HG03342 (cell line): ENCODE measurements around the gene MICAL2.

Experiments
- ATAC-seq: cut with Tn5 transposase; IDR thresholded peaks from one replicate; pipeline ENCODE4 v1.9.1; 2021; ENCODE audit warnings: mild to moderate bottlenecking, moderate library complexity; ENCODE audit not compliant: unreplicated experiment

Gene MICAL2

DNA sequence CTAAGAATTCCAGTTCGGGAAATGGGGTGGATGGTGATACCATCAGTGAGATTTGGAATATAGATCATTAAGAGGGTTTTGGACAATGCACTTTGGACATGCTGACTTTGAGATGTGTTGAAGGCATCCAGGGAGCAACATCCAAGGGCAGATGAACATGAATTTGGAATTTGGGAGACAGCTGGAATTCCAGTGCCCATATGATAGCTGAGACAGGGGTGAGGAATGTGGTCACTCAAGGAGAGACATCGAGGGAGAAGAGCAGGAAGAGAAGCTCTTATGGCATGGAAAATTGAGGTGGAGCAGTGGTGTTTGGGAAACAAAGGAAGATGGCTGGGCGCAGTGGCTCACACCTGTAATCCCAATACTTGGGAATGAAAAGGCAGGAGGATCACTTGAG, 11.8 kb upstream of the MICAL2 start:
- ATAC-seq, result no peak

DNA sequence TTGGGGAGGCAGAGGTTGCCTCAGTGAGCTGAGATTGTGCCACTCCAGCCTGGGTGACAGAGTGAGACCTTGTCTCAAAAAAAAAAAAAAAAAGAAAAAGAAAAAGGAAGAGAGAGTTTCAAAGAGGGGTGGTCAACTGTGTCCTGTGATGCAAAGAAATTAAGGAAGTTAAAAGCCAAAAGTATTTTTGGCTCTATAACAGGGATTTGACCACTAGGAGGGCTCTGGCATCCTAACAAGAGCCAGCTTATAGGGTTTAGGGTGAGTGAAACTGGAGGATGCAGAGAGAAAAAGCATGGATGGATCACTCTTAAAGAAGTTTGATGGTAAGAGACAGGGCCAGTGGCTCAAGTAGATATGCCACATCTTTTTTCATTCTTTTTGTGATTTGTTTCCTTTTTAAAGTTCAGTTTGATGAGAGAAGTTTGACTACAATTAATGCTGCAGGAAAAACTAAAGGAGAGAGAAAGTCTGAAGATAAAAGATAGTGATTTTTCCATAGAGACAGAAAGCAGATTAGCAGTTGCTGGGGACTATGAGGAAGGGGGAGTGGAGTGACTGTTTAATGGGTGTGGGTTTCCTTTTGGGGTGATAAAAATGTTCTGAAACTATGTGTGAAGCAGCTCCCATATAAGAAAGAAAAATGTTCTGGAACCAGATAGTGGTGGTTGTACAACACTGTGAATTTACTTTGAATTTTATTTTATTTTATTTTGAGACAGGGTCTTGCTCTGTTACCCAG, 11.1 kb upstream of the MICAL2 start:
- ATAC-seq, result no peak

DNA sequence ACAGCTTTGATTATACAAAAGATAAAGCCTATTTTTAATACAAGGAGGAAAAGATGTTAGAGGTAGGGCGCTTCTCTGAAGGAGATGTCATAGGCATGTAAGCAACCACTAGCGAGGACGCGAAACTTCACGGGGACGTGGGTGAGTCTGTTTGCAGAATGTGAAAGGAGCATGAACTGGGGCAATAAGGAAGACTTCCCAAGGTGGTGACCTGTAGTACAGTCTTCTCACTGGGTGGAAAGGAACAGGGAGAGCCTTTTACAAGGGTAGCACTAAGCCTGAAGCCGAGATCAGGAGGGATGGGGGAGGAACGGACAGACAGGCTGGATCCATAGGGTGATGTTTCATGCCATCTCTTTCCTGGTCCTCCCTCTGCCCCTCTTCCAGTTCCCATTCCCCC, 10.0 kb upstream of the MICAL2 start:
- ATAC-seq, result no peak

DNA sequence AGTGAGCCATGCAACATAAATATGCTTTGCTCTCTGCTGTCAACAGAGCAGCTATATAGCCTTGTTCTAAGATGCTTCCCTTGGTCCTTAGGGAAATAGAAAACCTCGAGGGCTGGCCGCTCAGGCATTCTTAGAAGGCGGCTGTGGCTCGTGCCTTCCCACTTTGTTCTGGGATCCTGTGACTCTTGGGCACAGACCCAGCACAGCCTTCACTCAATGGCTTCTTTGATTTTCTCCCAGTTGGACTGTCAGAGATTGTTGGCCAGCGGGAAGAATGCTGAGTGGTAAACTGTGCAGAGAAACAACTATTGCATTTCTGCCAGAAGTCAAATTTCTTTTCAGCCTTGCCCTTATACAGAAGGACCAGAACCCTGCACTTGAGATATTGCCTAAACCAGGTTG, 9.5 kb upstream of the MICAL2 start:
- ATAC-seq, result no peak

DNA sequence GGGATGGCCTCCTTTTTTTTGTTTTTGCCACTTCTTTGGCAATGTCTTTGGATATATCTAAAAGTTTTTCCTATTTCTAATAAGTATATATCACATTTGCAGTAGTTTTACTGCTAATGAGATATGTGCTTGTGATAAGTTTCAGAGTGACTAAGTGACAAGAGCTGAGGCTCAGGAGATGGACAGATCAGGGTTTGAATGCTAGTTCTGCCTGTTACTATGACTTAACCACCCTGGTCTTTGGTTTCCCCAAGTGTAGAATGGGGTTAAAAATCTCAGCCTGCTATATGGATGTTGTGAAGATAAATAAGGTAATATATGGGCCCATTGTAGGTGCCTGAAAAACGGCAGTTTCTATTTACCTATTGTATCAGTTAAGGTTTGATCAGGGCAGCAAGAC, 9.1 kb upstream of the MICAL2 start:
- ATAC-seq, result no peak

DNA sequence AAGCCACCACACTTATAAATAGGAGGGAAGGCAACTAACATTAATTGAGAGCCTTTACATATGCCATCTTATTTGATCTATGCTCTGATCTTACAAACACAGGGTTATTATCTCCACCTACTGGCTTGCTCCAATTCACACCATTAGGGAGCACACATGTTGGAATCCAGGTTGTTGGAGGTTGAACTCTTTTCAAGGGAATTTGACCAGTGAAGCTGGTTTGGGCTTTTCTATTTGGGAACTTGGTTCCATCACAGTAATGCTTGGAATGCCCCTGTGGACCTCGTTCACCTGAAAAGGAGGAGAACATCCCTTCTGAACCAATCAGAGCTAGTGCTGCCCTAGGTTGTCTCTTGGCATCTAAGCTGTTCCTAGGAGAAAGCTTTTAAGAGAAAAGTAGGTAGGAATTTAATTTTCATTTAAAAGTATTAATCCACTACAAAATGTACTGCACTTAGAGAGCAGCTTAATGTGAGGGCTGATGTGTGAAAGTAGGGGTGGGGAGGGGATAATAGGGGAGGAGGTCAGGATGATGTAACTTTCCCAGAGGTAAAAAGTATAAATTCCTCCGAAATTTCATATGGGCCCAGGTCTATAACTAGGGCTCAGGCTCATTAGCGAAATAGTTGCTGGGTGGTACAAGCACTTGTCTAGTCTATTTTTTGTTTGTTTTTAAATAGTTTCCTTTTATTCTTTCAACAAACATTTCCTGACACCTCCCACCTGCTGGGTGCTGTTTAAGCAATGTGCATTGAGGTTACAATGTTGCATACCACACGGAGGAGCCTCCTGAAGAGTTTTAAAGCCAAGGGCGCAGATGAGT, 7.6 kb upstream of the MICAL2 start:
- no peak for ATAC-seq

DNA sequence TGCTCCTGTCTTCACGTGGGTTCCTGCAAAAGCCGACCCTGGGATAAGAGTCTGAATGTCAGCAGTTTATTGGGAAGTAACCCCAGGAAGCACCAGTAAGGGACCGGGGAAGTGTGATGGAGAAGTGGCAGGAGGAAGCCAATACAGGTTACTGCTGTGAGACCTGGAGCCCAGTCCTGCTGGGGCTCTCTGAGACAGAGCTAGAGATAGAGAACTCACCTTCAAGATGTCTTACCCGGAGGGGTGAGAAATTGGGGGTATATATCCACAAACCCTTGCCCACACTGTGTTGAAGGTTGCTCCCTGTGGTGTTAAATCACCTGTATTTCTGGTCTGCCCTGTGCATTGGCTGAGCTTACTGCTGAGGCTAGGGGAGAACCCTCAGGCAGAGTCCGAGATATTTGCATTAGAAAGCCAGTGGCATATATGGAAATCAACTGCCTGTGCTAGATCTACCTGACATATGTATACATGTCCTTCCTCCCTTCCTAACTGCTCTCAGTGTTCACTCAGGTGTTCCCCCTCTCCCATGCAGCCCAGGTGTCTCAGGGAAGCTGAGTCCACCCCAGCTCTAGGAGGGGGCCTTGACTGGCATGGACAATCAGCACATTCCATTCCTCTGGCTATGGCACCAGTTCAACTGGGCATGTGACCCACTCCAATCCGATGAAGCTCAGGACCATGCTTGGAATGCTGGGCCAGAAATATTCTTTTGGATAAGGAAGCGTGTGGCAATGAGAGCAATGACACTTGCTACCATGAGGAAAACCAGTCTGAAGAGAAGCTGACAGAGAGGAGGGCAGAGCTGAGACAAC, 6.8 kb upstream of the MICAL2 start:
- ATAC-seq, result no peak

DNA sequence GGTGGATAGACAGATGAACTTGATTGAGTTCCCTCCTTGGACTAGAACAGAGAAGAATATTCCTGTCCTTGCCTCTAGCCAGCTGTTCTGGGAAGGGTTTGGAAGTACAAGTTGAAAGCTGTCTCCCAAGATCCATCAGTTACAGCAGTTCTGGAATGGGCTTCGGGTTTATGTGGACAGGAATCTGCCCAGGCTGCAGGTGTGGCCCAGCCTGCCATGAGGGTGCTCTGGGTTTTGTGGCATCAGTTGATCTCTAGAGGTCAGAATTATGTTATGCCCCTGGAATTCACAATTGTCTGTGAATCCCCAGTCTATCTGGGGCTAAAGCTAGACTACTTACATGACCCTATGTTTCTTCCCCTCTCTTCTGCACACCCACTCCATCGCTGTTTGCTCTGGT, 4.9 kb upstream of the MICAL2 start:
- no peak for ATAC-seq

DNA sequence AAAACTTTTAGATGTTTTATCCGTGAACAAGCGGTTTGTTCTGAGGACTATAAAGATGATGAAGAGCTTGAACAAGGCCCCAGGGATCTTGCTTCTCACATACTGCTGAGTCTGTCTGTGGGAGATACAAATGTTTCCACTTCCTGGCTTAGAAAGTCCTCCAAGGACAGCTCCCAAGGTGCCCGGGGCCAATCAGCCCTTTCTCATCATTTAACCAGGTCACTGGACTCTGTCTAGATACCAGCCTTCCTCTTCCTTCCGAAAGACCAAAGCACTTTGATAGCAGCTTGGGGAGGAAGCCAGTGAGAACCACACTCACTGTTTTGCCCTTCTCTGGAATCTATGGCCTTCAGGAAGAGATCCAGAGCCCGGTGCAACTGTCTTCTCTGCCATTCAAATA, 4.3 kb upstream of the MICAL2 start:
- no peak for ATAC-seq

DNA sequence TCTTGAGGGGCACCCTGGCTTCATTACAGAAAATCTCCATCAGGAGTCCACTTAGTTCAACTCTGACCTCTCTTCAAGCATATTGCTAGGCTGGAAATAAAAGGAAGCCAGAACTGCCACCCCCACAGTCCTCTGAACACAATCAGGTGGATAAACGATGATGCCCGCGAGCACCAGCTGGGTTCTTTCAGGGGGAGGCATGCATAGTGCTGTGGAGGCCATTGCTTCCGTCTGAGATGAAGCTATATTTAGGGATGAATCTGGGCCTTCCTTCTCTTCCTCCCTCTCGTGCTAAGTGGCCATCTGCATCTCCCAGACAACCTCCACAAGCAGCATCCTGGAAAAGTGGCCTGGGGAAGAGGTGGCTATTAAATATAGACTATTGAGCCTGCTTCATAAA, 3.9 kb upstream of the MICAL2 start:
- ATAC-seq, result no peak

DNA sequence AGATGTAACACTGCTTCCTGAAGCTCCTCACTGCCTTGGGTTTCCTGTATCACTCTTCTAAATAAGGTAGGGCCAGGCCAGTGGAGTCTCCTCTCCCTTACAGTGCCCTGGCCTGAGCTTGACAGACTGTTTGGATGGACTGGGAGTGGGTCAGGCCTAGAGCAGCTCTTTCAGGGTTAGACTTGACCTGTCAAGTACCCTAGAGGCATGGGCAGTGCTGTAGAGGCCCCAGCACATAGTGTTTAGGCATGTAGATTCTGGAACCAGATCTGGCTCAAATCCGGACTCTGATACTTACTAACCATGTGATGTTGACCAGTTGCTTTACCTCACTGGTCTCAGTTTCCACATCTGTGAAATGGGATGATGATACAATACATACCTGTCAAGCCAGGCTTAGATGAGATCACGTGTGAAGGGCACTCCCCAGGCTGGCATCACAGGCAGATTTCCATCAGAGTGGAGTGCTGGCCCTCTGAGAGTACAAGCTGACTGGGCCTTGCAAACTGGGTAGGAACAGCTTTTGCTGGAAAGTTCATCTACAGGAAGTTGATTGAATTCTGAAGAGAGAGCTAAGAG, 1.4 kb upstream of the MICAL2 start:
- ATAC-seq, result no peak

DNA sequence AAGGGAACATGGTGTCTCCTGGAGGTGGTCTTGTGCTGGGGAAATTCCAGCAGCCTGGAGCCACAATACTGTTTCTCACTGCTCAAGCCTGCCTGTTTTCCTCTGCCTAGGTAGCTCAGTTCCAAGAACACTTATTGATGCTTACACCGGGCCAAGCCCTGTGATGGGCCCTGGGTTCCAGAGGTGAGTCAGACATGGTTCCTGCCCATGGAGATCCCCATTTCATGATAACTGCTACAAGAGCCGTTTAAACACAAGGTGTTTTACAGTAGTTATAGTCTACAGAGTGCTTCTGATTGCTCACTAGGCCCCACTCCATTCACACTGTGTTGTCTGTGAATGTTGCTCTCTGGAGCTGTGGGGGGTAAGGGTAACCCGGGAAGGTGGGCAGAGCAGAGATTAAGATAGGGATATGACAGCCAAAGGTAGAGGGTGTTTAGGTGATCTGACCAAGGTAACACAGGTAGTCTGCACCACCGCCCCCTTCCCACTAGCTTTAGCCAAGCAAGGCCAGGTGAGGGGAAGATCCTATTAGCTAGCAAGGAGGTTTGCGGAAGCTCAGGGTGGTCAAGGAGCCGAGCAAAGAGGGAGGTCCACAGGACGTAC, 696 bp upstream of the MICAL2 start:
- no peak for ATAC-seq

DNA sequence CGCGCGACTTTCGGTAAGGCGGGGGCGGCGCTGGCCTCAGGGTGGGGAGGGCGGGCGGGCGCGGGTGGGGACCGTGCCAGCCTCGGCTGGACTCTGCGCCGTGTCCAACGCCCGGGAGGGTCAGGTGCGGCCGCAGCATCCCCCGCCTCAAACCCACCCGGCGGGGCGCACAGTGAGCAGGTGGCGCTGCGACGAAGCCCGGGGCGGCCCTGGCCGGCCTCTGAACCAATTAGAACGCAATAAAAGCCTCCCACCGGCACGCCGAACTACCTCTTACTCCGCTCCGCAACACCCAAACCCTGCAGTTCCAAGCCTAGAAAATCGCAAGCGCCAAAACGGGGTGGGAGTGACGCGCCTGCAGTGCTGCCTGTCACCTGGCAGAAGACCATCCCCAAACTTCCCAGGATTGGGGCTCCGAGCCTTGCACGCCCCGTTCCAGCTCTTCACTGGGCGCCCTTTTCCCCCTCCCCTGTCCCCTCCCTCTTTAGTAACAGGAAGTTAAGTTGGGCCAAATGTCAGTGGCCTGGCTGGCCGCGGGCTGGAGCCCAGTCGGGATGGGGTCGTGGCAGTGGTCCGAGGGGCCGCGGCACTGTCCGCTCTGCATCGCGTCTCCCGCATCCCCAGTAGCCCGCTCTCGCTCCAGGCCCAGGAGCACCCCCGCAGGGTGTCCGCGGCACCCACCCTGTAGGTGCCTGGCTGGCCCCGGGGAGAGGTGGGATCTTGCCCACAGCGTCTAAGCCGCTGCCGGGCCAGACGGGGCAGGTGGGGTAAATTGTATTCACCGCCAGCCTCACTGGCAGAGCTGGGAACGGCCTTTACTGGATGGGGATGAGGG, 541 bp downstream of the MICAL2 start:
- peak; percentile 12 for ATAC-seq

DNA sequence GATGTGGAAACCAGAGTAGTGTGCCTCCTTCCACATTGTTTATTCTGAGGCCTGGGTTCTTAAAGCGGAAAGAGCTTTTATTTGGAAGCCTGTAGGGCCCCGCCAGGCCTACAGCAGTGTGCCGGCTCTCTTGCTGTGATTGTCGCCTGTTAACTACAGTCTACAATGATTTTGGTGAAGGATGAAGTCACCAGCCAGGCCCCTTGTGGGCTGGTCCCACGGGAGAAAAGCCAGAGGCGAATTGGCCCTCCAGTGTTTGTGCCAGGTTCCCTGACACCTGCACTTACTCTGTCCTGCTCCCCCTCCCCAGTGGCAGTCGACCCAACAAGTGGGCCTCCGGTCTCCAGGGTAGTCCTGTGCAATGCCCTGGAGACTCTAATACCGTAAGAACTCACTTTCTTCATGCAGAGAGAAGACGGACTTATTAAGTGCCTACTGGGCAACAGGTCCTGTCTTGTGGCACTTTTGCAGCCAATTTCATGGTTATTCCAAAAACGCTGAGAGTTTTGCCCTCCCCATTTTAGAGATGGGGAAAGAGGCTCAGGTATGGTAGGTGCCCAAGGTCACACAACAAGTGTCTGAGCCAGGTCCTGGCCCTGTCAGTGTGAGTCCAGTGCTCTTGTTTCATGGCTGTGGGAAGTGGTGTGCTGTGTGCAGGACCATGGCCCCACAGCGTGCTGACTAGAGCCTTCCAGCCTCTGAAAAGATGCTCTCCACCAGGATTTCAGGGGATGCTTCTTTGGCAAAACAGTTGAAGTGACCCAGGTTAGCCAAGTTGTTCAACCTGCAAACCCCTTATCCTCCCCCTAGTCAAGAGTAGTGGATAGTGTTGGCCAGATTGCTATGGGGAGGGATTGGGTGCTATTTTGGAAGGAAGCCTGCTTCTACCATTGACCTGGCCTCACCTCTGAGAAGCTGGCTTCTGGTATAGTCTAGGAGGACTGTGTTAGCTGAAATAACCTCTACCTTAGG, 1.4 kb downstream of the MICAL2 start:
- ATAC-seq, result no peak

DNA sequence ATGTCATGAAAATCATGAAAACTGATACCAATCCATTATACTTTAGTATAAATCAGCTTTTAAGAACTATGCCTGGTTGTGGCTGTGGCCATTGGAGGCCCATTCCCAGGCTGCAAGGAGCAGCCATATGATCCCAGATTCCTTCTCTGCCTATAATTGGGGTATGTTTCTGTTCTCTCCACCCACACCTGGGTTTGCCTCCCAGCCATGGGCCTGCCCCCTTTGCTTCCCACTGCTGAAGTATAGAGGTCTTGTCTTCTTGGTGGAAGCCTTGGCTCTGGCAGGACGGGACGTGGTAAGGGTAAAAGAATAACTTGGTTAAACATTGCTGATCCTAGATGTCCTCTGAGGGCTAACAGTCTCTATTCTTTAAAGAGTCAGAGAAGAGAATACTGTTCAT, 2.4 kb downstream of the MICAL2 start:
- ATAC-seq, result no peak

DNA sequence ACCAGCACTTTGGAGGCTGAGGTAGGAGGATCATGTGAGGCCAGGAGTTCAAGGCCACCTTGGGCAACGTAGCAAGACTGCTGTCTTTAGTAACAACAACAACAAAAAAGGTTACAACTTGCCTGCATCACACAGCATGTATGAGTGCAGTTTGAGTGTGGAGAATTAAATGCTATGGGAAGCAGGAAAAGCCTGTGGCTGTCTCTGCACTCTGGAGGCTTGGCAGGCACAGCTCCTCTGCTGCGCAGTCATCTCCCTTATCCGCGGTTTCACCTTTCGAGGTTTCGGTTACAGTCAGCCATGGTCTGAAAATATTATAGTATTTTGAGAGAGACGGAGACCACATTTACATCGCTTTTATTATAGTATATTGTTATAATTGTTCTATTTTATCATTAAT, 2.9 kb downstream of the MICAL2 start:
- no peak for ATAC-seq

DNA sequence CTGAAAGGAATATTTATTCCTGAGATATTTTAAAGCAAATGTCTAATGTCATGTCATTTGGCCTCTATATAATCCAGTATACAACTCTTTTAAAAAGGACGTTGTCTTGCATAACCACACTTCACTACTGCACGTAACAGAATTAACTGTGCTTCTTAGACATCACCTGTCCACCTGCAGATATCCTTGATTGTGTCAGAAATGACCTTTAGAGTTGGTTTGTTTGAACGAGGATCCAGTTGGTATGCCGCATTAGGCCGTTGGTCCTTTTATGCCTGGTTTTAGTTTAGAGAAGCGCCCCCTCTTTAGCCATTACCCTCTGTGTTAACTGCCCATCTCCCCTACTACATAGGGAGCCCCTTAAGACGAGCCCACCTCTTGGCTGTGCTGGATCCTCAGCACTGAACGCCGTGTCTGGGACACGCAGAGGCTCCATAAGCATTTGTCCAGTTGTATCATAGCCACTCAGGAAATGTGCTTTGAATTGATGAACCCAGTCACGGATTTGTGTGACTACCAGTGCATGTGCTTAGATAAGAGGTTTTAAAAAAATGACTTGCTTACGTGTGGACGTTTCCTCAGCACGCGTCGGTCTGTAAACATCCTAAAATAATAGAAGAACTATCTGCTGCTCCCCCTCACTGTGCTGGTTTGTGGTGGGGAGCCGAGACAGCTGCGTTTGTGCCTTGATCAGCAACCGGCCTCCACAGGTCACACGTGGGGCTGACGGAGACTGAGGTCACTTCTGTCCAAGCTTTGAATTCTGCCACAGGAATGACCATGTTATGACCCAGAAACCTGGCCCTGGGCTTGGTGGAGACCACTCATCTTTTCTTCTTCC, 4.0 kb downstream of the MICAL2 start:
- ATAC-seq, result no peak
